Measurements from ENCODE around the gene NAALADL2.

DNA sequence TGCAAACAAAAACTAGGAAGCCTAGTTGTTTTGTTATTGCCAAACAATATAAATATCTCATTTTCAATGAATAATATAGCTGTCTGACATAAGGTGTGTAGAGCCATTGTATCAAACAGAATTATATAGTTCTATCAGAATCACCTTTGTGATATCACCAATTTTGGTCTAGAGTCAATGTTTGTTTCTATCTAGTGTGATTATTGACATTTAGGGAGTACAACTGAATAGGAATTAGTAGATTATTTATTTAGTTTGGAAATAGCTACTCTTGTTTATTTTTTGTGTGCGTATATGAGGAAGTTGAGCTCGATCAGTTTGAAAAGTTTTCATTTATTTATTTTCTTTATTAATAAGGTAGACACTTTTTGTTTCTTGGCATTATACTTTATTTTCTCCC lies 389.7 kb downstream of the NAALADL2 start:
- TF ChIP-seq EZH2 (IDR thresholded peaks at IDR 0.05; ENCODE audit: low read depth), result no peak
- TF ChIP-seq, protein P1, sequence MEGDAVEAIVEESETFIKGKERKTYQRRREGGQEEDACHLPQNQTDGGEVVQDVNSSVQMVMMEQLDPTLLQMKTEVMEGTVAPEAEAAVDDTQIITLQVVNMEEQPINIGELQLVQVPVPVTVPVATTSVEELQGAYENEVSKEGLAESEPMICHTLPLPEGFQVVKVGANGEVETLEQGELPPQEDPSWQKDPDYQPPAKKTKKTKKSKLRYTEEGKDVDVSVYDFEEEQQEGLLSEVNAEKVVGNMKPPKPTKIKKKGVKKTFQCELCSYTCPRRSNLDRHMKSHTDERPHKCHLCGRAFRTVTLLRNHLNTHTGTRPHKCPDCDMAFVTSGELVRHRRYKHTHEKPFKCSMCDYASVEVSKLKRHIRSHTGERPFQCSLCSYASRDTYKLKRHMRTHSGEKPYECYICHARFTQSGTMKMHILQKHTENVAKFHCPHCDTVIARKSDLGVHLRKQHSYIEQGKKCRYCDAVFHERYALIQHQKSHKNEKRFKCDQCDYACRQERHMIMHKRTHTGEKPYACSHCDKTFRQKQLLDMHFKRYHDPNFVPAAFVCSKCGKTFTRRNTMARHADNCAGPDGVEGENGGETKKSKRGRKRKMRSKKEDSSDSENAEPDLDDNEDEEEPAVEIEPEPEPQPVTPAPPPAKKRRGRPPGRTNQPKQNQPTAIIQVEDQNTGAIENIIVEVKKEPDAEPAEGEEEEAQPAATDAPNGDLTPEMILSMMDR (conservative IDR thresholded peaks at IDR 0.05), result no peak
